NT2/D1 (cell line): ENCODE results near the gene TFPI.

ENCODE experiments used
- SUZ12 ChIP-seq: IDR thresholded peaks from 2 replicates; pipeline ENCODE4 v1.6.1; 2011; ENCODE audit not compliant: insufficient read length, insufficient read depth; ENCODE audit errors: extremely low read depth
- YY1 ChIP-seq: IDR thresholded peaks from 2 replicates; pipeline ENCODE4 v1.6.1; 2011; ENCODE audit not compliant: insufficient read length, insufficient read depth
- ZNF274 ChIP-seq: IDR thresholded peaks from 2 replicates; pipeline ENCODE4 v1.6.1; 2011; ENCODE audit warnings: mild to moderate bottlenecking, low read depth, low read length

- TF ChIP-seq ZNF274 (no peak), SUZ12 (no peak), YY1 (no peak)
Measured at GRCh38 chr2:187424146-187424545, 130.1 kb downstream of the TFPI start.
